ENCODE results near the gene SLC16A7. TPM values are rescaled to one million over a fixed set of nuclear protein-coding genes. Genes with fewer than 3 reads are reported as not detected.

SLC16A7 gene
- total RNA-seq, 2 donors from 2014 or later, result 2.2 to 3.6 TPM

DNA sequence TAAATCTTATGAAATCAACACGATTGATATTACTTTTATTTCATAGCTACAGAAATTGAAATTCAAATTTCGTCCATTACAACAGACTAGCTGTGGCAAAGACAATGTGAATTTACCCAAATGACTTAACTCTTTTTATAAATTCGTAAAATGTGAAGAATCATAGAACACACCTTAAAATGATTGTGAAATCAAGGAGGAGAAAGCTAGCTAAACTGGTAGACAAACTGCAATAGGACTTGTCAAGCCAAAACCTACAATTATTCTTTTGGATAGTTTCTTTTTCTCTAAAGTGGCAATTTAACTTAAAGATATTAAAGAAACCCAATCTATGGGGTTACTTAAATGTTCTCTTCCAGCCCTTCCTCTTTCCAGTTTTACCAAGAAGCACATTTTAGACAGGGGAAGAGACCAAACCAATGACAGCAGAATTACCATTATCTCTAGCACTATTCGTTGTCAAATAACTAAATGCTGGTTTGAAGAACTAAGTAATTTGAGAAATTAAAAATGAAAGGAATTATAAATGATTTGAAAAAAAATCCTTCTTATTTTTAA, 807 bp upstream of the SLC16A7 start:
- H3K27me3 ChIP-seq (ENCODE audit: control insufficient read depth, insufficient read depth, low read length, poor library complexity, severe bottlenecking), result peaks cover 28% of the 10 kb centered on the region
- TF ChIP-seq, protein P1, sequence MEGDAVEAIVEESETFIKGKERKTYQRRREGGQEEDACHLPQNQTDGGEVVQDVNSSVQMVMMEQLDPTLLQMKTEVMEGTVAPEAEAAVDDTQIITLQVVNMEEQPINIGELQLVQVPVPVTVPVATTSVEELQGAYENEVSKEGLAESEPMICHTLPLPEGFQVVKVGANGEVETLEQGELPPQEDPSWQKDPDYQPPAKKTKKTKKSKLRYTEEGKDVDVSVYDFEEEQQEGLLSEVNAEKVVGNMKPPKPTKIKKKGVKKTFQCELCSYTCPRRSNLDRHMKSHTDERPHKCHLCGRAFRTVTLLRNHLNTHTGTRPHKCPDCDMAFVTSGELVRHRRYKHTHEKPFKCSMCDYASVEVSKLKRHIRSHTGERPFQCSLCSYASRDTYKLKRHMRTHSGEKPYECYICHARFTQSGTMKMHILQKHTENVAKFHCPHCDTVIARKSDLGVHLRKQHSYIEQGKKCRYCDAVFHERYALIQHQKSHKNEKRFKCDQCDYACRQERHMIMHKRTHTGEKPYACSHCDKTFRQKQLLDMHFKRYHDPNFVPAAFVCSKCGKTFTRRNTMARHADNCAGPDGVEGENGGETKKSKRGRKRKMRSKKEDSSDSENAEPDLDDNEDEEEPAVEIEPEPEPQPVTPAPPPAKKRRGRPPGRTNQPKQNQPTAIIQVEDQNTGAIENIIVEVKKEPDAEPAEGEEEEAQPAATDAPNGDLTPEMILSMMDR (conservative IDR thresholded peaks at IDR 0.05), result no peak
- peak overlapping the region; percentile 72 for H3K4me3 Mint-ChIP-seq
- no peaks in the 10 kb centered on the region for H3K36me3 Mint-ChIP-seq (ENCODE audit: low read depth)
- no peaks in the 10 kb centered on the region for H3K4me1 ChIP-seq (ENCODE audit: control insufficient read depth, insufficient read depth, low read length)
- H3K4me3 ChIP-seq (ENCODE audit: low read length), result peak overlapping the region; percentile 90
- H3K9me3 ChIP-seq (ENCODE audit: control insufficient read depth, low read length), result no peaks in the 10 kb centered on the region
- no peak overlapping the region for H3K9ac ChIP-seq (ENCODE audit: extremely low read depth, low read length, poor library complexity, severe bottlenecking)
- no peaks in the 10 kb centered on the region for H3K9me3 Mint-ChIP-seq
- peaks cover 27% of the 10 kb centered on the region for H3K27me3 Mint-ChIP-seq (ENCODE audit: insufficient read depth)
- peaks cover 3% of the 10 kb centered on the region for H3K4me1 Mint-ChIP-seq
- no peak overlapping the region for H3K27ac Mint-ChIP-seq
- no peak for DNase-seq
- H3K36me3 ChIP-seq (ENCODE audit: control insufficient read depth, insufficient read depth, low read length), result no peaks in the 10 kb centered on the region
- no peak overlapping the region for H3K27ac ChIP-seq (ENCODE audit: low read depth, low read length)
- 83 to 96% methylated on average over 1 to 3 of the region's 4 CpGs for WGBS, 2 experiments (ENCODE audit: insufficient coverage in 1 of 2, insufficient read length in 1 of 2)

DNA sequence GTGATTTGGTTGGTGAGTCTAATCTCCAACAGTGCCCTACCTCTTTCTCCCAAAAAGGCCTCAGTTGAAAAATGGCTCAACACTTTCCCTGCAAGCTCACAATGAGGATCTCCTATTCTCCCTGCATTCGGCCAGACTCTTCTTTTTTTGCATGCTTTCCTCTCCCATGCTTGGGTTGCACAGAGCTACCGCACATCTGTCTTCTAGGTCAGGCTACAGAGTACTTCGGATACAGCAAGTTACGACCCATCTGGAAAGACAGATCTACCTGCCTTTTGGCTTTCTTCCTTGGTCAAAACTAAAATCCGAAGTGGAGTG, 305 bp upstream of the SLC16A7 start:
- Mint-ChIP-seq H3K4me3 (peak overlapping the region; percentile 72), H3K27ac (no peak overlapping the region), H3K9me3 (no peaks in the 10 kb centered on the region), H3K27me3 (ENCODE audit: insufficient read depth) (peaks cover 27% of the 10 kb centered on the region), H3K36me3 (ENCODE audit: low read depth) (no peaks in the 10 kb centered on the region), H3K4me1 (peaks cover 3% of the 10 kb centered on the region)
- WGBS, 2 experiments (ENCODE audit: insufficient coverage in 1 of 2, insufficient read length in 1 of 2), result 2 to 3% methylated on average over 4 to 5 of the region's 5 CpGs
- peak overlapping the region; percentile 90 for H3K4me3 ChIP-seq (ENCODE audit: low read length)
- H3K27me3 ChIP-seq (ENCODE audit: control insufficient read depth, insufficient read depth, low read length, poor library complexity, severe bottlenecking), result peaks cover 28% of the 10 kb centered on the region
- no peaks in the 10 kb centered on the region for H3K4me1 ChIP-seq (ENCODE audit: control insufficient read depth, insufficient read depth, low read length)
- H3K27ac ChIP-seq (ENCODE audit: low read depth, low read length), result no peak overlapping the region
- no peak for DNase-seq
- no peaks in the 10 kb centered on the region for H3K36me3 ChIP-seq (ENCODE audit: control insufficient read depth, insufficient read depth, low read length)
- H3K9ac ChIP-seq (ENCODE audit: extremely low read depth, low read length, poor library complexity, severe bottlenecking), result no peak overlapping the region
- H3K9me3 ChIP-seq (ENCODE audit: control insufficient read depth, low read length), result no peaks in the 10 kb centered on the region
- TF ChIP-seq, protein P1 (conservative IDR thresholded peaks at IDR 0.05), result no peak

DNA sequence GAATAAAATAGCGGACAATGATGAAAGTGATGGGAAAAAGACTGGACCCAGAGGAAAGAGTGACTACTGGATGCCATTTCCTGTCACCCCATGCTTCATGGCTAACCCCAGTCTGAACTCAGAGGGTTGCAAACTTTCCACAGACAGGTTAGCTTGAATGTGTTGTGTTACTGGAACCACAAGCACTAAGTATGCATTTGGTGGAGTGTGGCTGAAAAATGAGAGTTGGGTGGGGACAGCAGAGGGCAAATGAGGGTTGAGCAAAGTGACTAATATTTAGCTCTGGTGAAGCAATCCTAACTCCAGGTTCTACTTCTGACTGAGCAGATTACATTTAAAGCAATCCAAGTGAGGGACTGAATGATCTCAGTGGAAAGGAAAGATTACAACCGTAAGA, 1.6 kb downstream of the SLC16A7 start:
- Histone ChIP-seq H3K9ac (ENCODE audit: extremely low read depth, low read length, poor library complexity, severe bottlenecking) (no peak overlapping the region), H3K4me1 (ENCODE audit: control insufficient read depth, insufficient read depth, low read length) (no peaks in the 10 kb centered on the region), H3K36me3 (ENCODE audit: control insufficient read depth, insufficient read depth, low read length) (no peaks in the 10 kb centered on the region), H3K9me3 (ENCODE audit: control insufficient read depth, low read length) (no peaks in the 10 kb centered on the region), H3K4me3 (ENCODE audit: low read length) (no peak overlapping the region), H3K27me3 (ENCODE audit: control insufficient read depth, insufficient read depth, low read length, poor library complexity, severe bottlenecking) (peaks cover 28% of the 10 kb centered on the region), H3K27ac (ENCODE audit: low read depth, low read length) (no peak overlapping the region)
- DNase-seq, result peak; percentile 51
- 83% methylated on average over 2 of the region's 2 CpGs; no CpG with 5 or more reads in 1 of the 2 experiments for WGBS, 2 experiments (ENCODE audit: insufficient coverage in 1 of 2, insufficient read length in 1 of 2)
- H3K9me3 Mint-ChIP-seq, result no peaks in the 10 kb centered on the region
- peak overlapping the region; percentile 72 for H3K4me3 Mint-ChIP-seq
- peaks cover 27% of the 10 kb centered on the region for H3K27me3 Mint-ChIP-seq (ENCODE audit: insufficient read depth)
- peaks cover 3% of the 10 kb centered on the region for H3K4me1 Mint-ChIP-seq
- H3K27ac Mint-ChIP-seq, result no peak overlapping the region
- H3K36me3 Mint-ChIP-seq (ENCODE audit: low read depth), result no peaks in the 10 kb centered on the region
- TF ChIP-seq, protein P1 (conservative IDR thresholded peaks at IDR 0.05), result no peak

Data from endodermal cell (in vitro differentiated cells).